ENCODE results near the gene NELL1.

NELL1 gene

DNA sequence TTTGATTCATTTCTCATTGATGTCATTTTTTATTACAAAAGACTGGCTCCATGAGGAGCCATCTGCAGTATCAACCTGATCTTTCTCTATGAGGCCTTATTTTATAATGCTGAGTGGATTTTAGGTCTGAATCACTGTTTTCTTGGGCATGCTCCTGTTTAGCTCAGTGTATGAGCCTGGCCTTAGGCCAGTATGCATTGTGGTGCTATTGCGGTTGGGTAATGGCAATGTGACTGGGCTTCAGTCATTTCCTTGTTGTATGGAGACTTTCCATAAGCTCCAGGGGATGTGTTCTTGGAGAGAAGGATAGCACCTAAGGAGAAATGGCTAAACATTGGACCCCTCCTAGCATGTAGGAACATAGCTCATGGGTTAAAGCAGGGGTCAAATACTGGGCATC is 293.2 kb downstream of the NELL1 start:
- no peak overlapping the region for H3K27ac ChIP-seq (replicated peaks)
- no peaks in the 10 kb centered on the region for H3K27me3 ChIP-seq (ENCODE audit: insufficient read depth, poor library complexity, severe bottlenecking)
- TF ChIP-seq POLR2AphosphoS5 (IDR thresholded peaks at IDR 0.05; ENCODE audit: low read depth): no peak
- TF ChIP-seq GABPA (IDR thresholded peaks at IDR 0.05; ENCODE audit: low read depth): no peak
- TF ChIP-seq, protein P1, sequence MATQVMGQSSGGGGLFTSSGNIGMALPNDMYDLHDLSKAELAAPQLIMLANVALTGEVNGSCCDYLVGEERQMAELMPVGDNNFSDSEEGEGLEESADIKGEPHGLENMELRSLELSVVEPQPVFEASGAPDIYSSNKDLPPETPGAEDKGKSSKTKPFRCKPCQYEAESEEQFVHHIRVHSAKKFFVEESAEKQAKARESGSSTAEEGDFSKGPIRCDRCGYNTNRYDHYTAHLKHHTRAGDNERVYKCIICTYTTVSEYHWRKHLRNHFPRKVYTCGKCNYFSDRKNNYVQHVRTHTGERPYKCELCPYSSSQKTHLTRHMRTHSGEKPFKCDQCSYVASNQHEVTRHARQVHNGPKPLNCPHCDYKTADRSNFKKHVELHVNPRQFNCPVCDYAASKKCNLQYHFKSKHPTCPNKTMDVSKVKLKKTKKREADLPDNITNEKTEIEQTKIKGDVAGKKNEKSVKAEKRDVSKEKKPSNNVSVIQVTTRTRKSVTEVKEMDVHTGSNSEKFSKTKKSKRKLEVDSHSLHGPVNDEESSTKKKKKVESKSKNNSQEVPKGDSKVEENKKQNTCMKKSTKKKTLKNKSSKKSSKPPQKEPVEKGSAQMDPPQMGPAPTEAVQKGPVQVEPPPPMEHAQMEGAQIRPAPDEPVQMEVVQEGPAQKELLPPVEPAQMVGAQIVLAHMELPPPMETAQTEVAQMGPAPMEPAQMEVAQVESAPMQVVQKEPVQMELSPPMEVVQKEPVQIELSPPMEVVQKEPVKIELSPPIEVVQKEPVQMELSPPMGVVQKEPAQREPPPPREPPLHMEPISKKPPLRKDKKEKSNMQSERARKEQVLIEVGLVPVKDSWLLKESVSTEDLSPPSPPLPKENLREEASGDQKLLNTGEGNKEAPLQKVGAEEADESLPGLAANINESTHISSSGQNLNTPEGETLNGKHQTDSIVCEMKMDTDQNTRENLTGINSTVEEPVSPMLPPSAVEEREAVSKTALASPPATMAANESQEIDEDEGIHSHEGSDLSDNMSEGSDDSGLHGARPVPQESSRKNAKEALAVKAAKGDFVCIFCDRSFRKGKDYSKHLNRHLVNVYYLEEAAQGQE (IDR thresholded peaks at IDR 0.05; ENCODE audit: insufficient replicate concordance, low read depth): no peak
- TF ChIP-seq, protein P2, sequence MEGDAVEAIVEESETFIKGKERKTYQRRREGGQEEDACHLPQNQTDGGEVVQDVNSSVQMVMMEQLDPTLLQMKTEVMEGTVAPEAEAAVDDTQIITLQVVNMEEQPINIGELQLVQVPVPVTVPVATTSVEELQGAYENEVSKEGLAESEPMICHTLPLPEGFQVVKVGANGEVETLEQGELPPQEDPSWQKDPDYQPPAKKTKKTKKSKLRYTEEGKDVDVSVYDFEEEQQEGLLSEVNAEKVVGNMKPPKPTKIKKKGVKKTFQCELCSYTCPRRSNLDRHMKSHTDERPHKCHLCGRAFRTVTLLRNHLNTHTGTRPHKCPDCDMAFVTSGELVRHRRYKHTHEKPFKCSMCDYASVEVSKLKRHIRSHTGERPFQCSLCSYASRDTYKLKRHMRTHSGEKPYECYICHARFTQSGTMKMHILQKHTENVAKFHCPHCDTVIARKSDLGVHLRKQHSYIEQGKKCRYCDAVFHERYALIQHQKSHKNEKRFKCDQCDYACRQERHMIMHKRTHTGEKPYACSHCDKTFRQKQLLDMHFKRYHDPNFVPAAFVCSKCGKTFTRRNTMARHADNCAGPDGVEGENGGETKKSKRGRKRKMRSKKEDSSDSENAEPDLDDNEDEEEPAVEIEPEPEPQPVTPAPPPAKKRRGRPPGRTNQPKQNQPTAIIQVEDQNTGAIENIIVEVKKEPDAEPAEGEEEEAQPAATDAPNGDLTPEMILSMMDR (IDR thresholded peaks at IDR 0.05; ENCODE audit: insufficient read depth, low read length): no peak
- no peak for TF ChIP-seq SPI1 (IDR thresholded peaks at IDR 0.05; ENCODE audit: borderline replicate concordance, low read depth)
- no peak overlapping the region for H3K4me3 ChIP-seq (replicated peaks; ENCODE audit: insufficient read depth, low read length)
- no peak for DNase-seq (ENCODE audit: low read depth in 1 of 2, low spot score in 1 of 2)

DNA sequence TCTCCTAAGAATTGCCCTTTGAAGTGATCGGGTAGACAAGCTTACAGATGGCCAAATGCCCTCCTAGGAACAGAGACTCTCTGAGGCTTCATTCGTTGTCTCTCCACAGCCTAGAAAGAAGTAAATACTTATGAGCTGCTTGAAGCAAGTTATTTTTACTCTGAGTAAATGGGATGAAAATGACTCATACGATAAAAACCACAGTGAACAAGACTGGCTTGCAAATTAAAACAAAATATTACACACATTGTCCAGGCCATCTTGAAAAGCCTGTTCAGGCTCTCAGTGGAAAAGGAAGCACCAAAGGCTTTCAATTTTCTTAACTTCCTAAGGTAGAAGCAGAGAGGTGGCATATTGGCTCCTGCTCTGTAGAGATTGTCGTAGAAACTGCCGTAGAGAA is 294.2 kb downstream of the NELL1 start:
- DNase-seq (ENCODE audit: low read depth in 1 of 2, low spot score in 1 of 2): no peak
- TF ChIP-seq POLR2AphosphoS5 (IDR thresholded peaks at IDR 0.05; ENCODE audit: low read depth) (no peak), SPI1 (IDR thresholded peaks at IDR 0.05; ENCODE audit: borderline replicate concordance, low read depth) (no peak), GABPA (IDR thresholded peaks at IDR 0.05; ENCODE audit: low read depth) (no peak)
- TF ChIP-seq, protein P1 (IDR thresholded peaks at IDR 0.05; ENCODE audit: insufficient replicate concordance, low read depth): no peak
- TF ChIP-seq, protein P2 (IDR thresholded peaks at IDR 0.05; ENCODE audit: insufficient read depth, low read length): no peak
- Histone ChIP-seq H3K27ac (replicated peaks) (no peak overlapping the region), H3K27me3 (ENCODE audit: insufficient read depth, poor library complexity, severe bottlenecking) (no peaks in the 10 kb centered on the region), H3K4me3 (replicated peaks; ENCODE audit: insufficient read depth, low read length) (no peak overlapping the region)

DNA sequence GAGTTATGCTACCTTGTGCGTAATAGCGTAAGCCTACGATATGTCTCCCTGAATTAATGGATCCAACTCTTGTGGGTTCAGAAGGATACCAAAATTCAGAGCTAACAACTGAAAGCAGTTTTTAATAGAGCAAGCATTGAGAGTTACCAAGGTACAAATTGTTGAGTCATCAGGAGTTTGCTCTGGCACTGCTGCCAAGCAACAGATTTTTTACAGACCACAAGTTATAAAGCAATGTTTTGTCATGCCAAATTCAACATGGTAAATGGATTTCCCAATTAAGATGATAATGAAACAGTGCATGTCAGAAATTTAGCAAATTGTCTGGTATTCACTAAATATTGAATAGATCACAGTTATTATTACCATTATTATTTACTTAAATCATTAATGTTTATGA is 295.6 kb downstream of the NELL1 start:
- no peak overlapping the region for H3K27ac ChIP-seq (replicated peaks)

More for the DNA sequence above, 295.6 kb downstream of the NELL1 start:
- Histone ChIP-seq H3K4me3 (replicated peaks; ENCODE audit: insufficient read depth, low read length) (no peak overlapping the region), H3K27me3 (ENCODE audit: insufficient read depth, poor library complexity, severe bottlenecking) (no peaks in the 10 kb centered on the region)
- no peak for DNase-seq (ENCODE audit: low read depth in 1 of 2, low spot score in 1 of 2)
- no peak for TF ChIP-seq POLR2AphosphoS5 (IDR thresholded peaks at IDR 0.05; ENCODE audit: low read depth)
- no peak for TF ChIP-seq SPI1 (IDR thresholded peaks at IDR 0.05; ENCODE audit: borderline replicate concordance, low read depth)
- TF ChIP-seq, protein P2 (IDR thresholded peaks at IDR 0.05; ENCODE audit: insufficient read depth, low read length): no peak
- TF ChIP-seq, protein P1 (IDR thresholded peaks at IDR 0.05; ENCODE audit: insufficient replicate concordance, low read depth): no peak
- no peak for TF ChIP-seq GABPA (IDR thresholded peaks at IDR 0.05; ENCODE audit: low read depth)
